Measurements from ENCODE around the gene TLK2.

TLK2 gene

GRCh38 chr17:62637809-62638208 is 159.2 kb downstream of the TLK2 start:
- H3K36me3 ChIP-seq (replicated peaks in 1 of 2; ENCODE audit: control insufficient read depth in 2 of 2, insufficient read depth in 2 of 2, low read length in 2 of 2): peaks cover 0 to 42% of the 10 kb centered on the region in 2 donors
- H2BK15ac ChIP-seq (ENCODE audit: low read length): peak overlapping the region; percentile 81
- no peak for DNase-seq (ENCODE audit: low spot score)

GRCh38 chr17:62641153-62641552 is 162.5 kb downstream of the TLK2 start:
- Histone ChIP-seq H3K23ac (ENCODE audit: low read depth, low read length, poor library complexity) (no peak overlapping the region), H2BK15ac (ENCODE audit: low read length) (no peak overlapping the region), H3K9me3 (replicated peaks in 1 of 2; ENCODE audit: control insufficient read depth in 2 of 2, insufficient read depth in 1 of 2, low read depth in 1 of 2, low read length in 2 of 2) (no peaks in the 10 kb centered on the region), H3K36me3 (replicated peaks in 1 of 2; ENCODE audit: control insufficient read depth in 2 of 2, insufficient read depth in 2 of 2, low read length in 2 of 2) (peaks cover 0 to 28% of the 10 kb centered on the region in 2 donors), H2BK5ac (ENCODE audit: low read length) (no peak overlapping the region), H2BK12ac (ENCODE audit: low read length) (no peak overlapping the region), H3K79me1 (ENCODE audit: low read depth, low read length) (peaks cover 2% of the 10 kb centered on the region), H4K91ac (ENCODE audit: low read depth, low read length, poor library complexity) (no peak overlapping the region), H2AK5ac (ENCODE audit: low read depth, low read length) (no peak overlapping the region), H2AFZ (ENCODE audit: low read length) (no peak overlapping the region), H3K14ac (ENCODE audit: low read length) (no peak overlapping the region), H3K27ac (replicated peaks; ENCODE audit: low read length) (no peak overlapping the region), H3K27me3 (ENCODE audit: control insufficient read depth in 3 of 3, insufficient read depth in 3 of 3, low read depth in 1 of 3, low read length in 3 of 3) (no peaks in the 10 kb centered on the region), H4K8ac (ENCODE audit: low read depth, low read length) (no peak overlapping the region), H3K4me3 (ENCODE audit: low read length in 2 of 2) (no peak overlapping the region), H3K4ac (ENCODE audit: low read length) (no peak overlapping the region), H3K4me2 (ENCODE audit: insufficient read depth, low read length, poor library complexity, severe bottlenecking) (no peak overlapping the region), H3K18ac (ENCODE audit: low read length) (no peak overlapping the region), H3K4me1 (ENCODE audit: control insufficient read depth in 2 of 2, insufficient read depth in 1 of 2, low read depth in 1 of 2, low read length in 2 of 2) (peaks cover 3 to 4% of the 10 kb centered on the region in 2 donors), H3K9ac (ENCODE audit: low read depth, low read length, poor library complexity) (no peak overlapping the region), H2BK120ac (ENCODE audit: low read depth, low read length) (no peak overlapping the region)
- DNase-seq (ENCODE audit: low spot score): no peak
- WGBS, 2 donors (ENCODE audit: extremely low coverage in 2 of 2, insufficient read length in 2 of 2, insufficient replicate concordance in 1 of 2): no CpG with 5 or more reads among the region's 10 CpGs

More at GRCh38 chr17:62637809-62638208, 159.2 kb downstream of the TLK2 start:
- Histone ChIP-seq H3K4me1 (ENCODE audit: control insufficient read depth in 2 of 2, insufficient read depth in 1 of 2, low read depth in 1 of 2, low read length in 2 of 2) (peaks cover under 1 to 10% of the 10 kb centered on the region in 2 donors), H2AK5ac (ENCODE audit: low read depth, low read length) (no peak overlapping the region), H3K4me2 (ENCODE audit: insufficient read depth, low read length, poor library complexity, severe bottlenecking) (peak overlapping the region; percentile 11), H3K18ac (ENCODE audit: low read length) (no peak overlapping the region), H2BK5ac (ENCODE audit: low read length) (no peak overlapping the region), H3K23ac (ENCODE audit: low read depth, low read length, poor library complexity) (no peak overlapping the region), H3K27me3 (ENCODE audit: control insufficient read depth in 3 of 3, insufficient read depth in 3 of 3, low read depth in 1 of 3, low read length in 3 of 3) (no peaks in the 10 kb centered on the region), H3K14ac (ENCODE audit: low read length) (no peak overlapping the region), H3K79me1 (ENCODE audit: low read depth, low read length) (peaks cover 2% of the 10 kb centered on the region), H4K91ac (ENCODE audit: low read depth, low read length, poor library complexity) (no peak overlapping the region), H2BK12ac (ENCODE audit: low read length) (no peak overlapping the region), H3K9ac (ENCODE audit: low read depth, low read length, poor library complexity) (no peak overlapping the region), H3K9me3 (replicated peaks in 1 of 2; ENCODE audit: control insufficient read depth in 2 of 2, insufficient read depth in 1 of 2, low read depth in 1 of 2, low read length in 2 of 2) (no peaks in the 10 kb centered on the region), H3K4ac (ENCODE audit: low read length) (no peak overlapping the region), H3K27ac (replicated peaks; ENCODE audit: low read length) (no peak overlapping the region), H4K8ac (ENCODE audit: low read depth, low read length) (no peak overlapping the region), H3K4me3 (ENCODE audit: low read length in 2 of 2) (no peak overlapping the region), H2BK120ac (ENCODE audit: low read depth, low read length) (no peak overlapping the region), H2AFZ (ENCODE audit: low read length) (no peak overlapping the region)
- no CpG with 5 or more reads among the region's 9 CpGs for WGBS, 2 donors (ENCODE audit: extremely low coverage in 2 of 2, insufficient read length in 2 of 2, insufficient replicate concordance in 1 of 2)

GRCh38 chr17:62641951-62642350 is 163.3 kb downstream of the TLK2 start:
- Histone ChIP-seq H3K27ac (replicated peaks; ENCODE audit: low read length) (no peak overlapping the region), H2BK12ac (ENCODE audit: low read length) (no peak overlapping the region), H3K4me2 (ENCODE audit: insufficient read depth, low read length, poor library complexity, severe bottlenecking) (no peak overlapping the region), H3K23ac (ENCODE audit: low read depth, low read length, poor library complexity) (no peak overlapping the region), H3K79me1 (ENCODE audit: low read depth, low read length) (peaks cover 2% of the 10 kb centered on the region), H2AK5ac (ENCODE audit: low read depth, low read length) (no peak overlapping the region), H2AFZ (ENCODE audit: low read length) (no peak overlapping the region), H2BK5ac (ENCODE audit: low read length) (no peak overlapping the region), H3K4ac (ENCODE audit: low read length) (no peak overlapping the region), H4K91ac (ENCODE audit: low read depth, low read length, poor library complexity) (no peak overlapping the region), H3K27me3 (ENCODE audit: control insufficient read depth in 3 of 3, insufficient read depth in 3 of 3, low read depth in 1 of 3, low read length in 3 of 3) (no peaks in the 10 kb centered on the region), H3K4me3 (ENCODE audit: low read length in 2 of 2) (no peak overlapping the region), H3K9ac (ENCODE audit: low read depth, low read length, poor library complexity) (no peak overlapping the region), H3K4me1 (ENCODE audit: control insufficient read depth in 2 of 2, insufficient read depth in 1 of 2, low read depth in 1 of 2, low read length in 2 of 2) (peaks cover 3 to 4% of the 10 kb centered on the region in 2 donors), H4K8ac (ENCODE audit: low read depth, low read length) (no peak overlapping the region), H3K9me3 (replicated peaks in 1 of 2; ENCODE audit: control insufficient read depth in 2 of 2, insufficient read depth in 1 of 2, low read depth in 1 of 2, low read length in 2 of 2) (no peaks in the 10 kb centered on the region), H3K14ac (ENCODE audit: low read length) (no peak overlapping the region), H2BK120ac (ENCODE audit: low read depth, low read length) (no peak overlapping the region), H3K18ac (ENCODE audit: low read length) (no peak overlapping the region), H3K36me3 (replicated peaks in 1 of 2; ENCODE audit: control insufficient read depth in 2 of 2, insufficient read depth in 2 of 2, low read length in 2 of 2) (peaks cover 0 to 23% of the 10 kb centered on the region in 2 donors), H2BK15ac (ENCODE audit: low read length) (no peak overlapping the region)
- WGBS, 2 donors (ENCODE audit: extremely low coverage in 2 of 2, insufficient read length in 2 of 2, insufficient replicate concordance in 1 of 2): no CpG with 5 or more reads among the region's 6 CpGs
- no peak for DNase-seq (ENCODE audit: low spot score)

- peaks cover 4% of the 10 kb centered on the region in 2 donors for H3K4me1 ChIP-seq (ENCODE audit: control insufficient read depth in 2 of 2, insufficient read depth in 1 of 2, low read depth in 1 of 2, low read length in 2 of 2)
- no peak overlapping the region for H2AFZ ChIP-seq (ENCODE audit: low read length)
- DNase-seq (ENCODE audit: low spot score): no peak
- no peak overlapping the region for H3K18ac ChIP-seq (ENCODE audit: low read length)
- no peak overlapping the region for H4K91ac ChIP-seq (ENCODE audit: low read depth, low read length, poor library complexity)
- no peak overlapping the region for H2BK12ac ChIP-seq (ENCODE audit: low read length)
- no peak overlapping the region for H3K4me3 ChIP-seq (ENCODE audit: low read length in 2 of 2)
- H3K4me2 ChIP-seq (ENCODE audit: insufficient read depth, low read length, poor library complexity, severe bottlenecking): no peak overlapping the region
- no peak overlapping the region for H3K23ac ChIP-seq (ENCODE audit: low read depth, low read length, poor library complexity)
- H3K27ac ChIP-seq (replicated peaks; ENCODE audit: low read length): no peak overlapping the region
- H2BK120ac ChIP-seq (ENCODE audit: low read depth, low read length): no peak overlapping the region
- peaks cover 0 to 20% of the 10 kb centered on the region in 2 donors for H3K36me3 ChIP-seq (replicated peaks in 1 of 2; ENCODE audit: control insufficient read depth in 2 of 2, insufficient read depth in 2 of 2, low read length in 2 of 2)
- H2BK15ac ChIP-seq (ENCODE audit: low read length): no peak overlapping the region
- WGBS, 2 donors (ENCODE audit: extremely low coverage in 2 of 2, insufficient read length in 2 of 2, insufficient replicate concordance in 1 of 2): no CpG with 5 or more reads among the region's 6 CpGs
- H3K14ac ChIP-seq (ENCODE audit: low read length): no peak overlapping the region
- H3K4ac ChIP-seq (ENCODE audit: low read length): no peak overlapping the region
- H2AK5ac ChIP-seq (ENCODE audit: low read depth, low read length): no peak overlapping the region
- no peaks in the 10 kb centered on the region for H3K9me3 ChIP-seq (replicated peaks in 1 of 2; ENCODE audit: control insufficient read depth in 2 of 2, insufficient read depth in 1 of 2, low read depth in 1 of 2, low read length in 2 of 2)
- no peak overlapping the region for H2BK5ac ChIP-seq (ENCODE audit: low read length)
- no peak overlapping the region for H3K9ac ChIP-seq (ENCODE audit: low read depth, low read length, poor library complexity)
- no peaks in the 10 kb centered on the region for H3K27me3 ChIP-seq (ENCODE audit: control insufficient read depth in 3 of 3, insufficient read depth in 3 of 3, low read depth in 1 of 3, low read length in 3 of 3)
- H3K79me1 ChIP-seq (ENCODE audit: low read depth, low read length): no peaks in the 10 kb centered on the region
- no peak overlapping the region for H4K8ac ChIP-seq (ENCODE audit: low read depth, low read length)
Measured at GRCh38 chr17:62643496-62643895, 164.9 kb downstream of the TLK2 start.

Measured in neuronal stem cell (in vitro differentiated cells).